ENCODE results near the gene TULP4.
"Not testable (repeated sequence)": the region's sequence is repeated elsewhere in the genome, so short reads cannot be mapped to it uniquely, and the experiment has no call there.

TULP4 gene

GRCh38 chr6:158295976-158296853 is 16.1 kb upstream of the TULP4 start:
- DNase-seq (ENCODE audit: low read depth), result not testable (repeated sequence)

- not testable (repeated sequence) for DNase-seq (ENCODE audit: low read depth)
These were observed 15.4 kb upstream of the TULP4 start for GRCh38 chr6:158296854-158297324.

DNA sequence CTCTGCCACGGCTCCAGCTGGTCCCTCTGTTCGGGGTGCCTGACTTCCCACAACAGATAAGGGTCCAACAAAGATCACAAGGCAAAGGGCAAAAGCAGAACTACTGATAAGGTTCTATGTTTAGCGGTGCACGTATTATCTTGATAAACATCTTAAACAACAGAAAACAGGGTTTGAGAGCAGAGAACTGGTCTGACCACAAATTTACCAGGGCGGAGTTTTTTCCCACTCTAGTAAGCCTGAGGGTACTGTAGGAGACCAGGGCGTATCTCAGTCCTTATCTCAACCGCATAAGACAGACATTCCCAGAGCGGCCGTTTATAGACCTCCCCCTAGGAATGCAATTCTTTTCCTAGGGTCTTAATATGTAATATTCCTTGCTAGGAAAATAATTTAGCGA is 14.6 kb upstream of the TULP4 start:
- DNase-seq (ENCODE audit: low read depth), result not testable (repeated sequence)

DNA sequence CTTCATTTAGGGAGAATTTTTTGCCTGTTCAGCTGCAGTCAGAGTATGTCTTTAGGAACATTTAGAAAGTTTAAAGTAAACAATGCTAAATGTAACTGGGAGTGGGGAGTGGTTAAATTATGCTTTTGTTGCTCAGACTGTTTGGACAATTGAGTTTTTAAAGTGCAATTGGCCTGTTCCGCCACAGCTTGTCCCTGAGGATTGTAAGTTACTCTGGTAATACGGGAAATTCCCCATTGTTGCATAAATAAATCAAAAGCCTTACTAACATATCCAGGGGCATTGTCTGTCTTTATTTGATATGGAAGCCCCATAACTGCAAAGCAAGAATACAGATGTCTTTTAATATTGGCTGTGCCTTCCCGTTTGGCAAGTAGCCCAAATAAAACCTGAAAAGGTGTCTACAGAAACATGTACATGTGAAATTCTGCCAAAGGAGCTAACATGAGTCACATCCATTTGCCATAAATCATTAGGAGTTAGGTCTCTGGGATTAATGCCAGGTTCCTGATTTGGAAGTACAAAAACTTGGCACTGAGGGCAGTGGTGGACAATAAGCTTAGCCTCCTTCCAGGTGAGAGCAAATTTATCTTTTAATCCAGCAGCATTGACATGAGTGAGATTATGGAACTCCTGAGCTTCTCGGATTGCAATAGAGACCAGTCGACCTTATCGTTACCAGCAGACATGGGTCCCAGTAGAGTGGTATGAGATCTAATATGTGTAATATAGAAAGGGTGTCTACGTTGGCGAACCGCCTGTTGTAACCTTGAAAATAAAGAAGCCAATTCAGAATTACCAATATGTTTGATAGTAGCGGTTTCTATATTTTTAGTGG is 11.7 kb upstream of the TULP4 start:
- not testable (repeated sequence) for DNase-seq (ENCODE audit: low read depth)

DNA sequence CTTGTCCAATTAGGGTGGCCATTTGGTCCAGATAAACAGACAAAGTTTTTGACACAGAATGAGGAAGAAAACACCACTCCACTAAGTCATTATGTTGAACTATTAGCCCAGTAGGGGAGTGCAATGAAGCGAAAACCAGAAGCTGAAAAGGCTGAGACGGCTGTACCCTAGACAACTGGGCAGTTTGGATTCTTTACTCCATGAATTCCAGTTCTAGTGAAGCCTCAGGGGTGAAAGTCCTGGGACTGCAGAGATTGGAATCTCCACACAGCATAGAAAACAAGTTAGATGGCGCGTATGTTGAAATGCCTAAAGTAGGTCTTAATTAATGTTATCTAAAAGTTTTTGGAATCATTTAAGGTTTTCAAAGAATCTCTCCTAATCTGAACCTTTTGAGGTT is 10.7 kb upstream of the TULP4 start:
- not testable (repeated sequence) for DNase-seq (ENCODE audit: low read depth)

DNA sequence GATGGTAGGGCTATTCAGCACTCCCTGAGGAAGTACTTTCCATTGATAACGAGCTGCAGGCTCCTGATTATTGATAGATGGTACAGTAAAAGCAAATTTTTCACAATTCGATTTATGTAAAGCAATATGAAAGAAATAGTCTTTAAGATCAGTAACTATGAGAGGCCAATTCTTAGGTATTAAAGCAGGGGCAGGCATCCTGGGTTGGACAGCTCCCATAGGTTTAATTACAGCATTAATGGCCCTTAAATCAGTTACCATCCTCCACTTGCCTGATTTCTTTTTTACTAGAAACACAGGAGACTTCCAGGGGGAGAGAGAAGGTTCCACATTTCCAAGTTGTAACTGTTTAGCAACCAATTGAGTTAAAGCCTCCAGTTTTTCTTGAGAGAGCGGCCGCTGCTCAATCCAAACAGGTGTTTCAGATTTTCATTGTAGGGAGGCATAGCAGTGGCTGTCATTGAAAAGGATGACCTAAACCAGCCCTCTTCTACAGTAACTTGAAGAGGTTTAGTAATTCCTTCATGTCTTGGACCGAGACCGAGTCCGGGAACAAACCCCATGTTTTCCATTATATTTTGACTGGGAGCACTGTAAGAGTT is 10.0 kb upstream of the TULP4 start:
- DNase-seq (ENCODE audit: low read depth), result not testable (repeated sequence)

GRCh38 chr6:158303210-158303731 is 9.0 kb upstream of the TULP4 start:
- no peak for DNase-seq (ENCODE audit: low read depth)

- DNase-seq (ENCODE audit: low read depth), result no peak
These were observed 8.0 kb upstream of the TULP4 start for GRCh38 chr6:158304254-158304653.

GRCh38 chr6:158309814-158310213 is 2.5 kb upstream of the TULP4 start:
- no peak for DNase-seq (ENCODE audit: low read depth)

- DNase-seq (ENCODE audit: low read depth), result no peak
These were observed 1.1 kb upstream of the TULP4 start for GRCh38 chr6:158311193-158311592.

DNA sequence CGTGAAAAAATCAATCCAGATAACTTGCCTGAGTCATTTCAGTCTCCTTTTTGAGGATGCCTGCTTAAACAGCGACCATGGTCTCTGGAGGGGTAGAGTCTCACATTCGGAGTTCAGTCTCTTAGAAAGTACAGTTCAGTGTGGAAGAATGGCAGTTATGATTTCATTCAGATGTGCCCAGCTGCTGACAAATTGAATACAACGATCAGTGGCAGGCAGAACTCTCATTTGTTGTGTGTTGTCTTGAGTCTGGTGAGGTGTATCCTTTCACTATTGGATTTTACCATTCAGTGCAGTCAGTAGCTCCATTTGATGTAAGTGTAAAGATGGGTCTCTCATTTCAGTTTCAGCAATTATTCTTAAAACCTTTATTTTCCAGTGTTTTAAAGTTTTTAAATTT is 639 bp upstream of the TULP4 start:
- no peak for DNase-seq (ENCODE audit: low read depth)

DNA sequence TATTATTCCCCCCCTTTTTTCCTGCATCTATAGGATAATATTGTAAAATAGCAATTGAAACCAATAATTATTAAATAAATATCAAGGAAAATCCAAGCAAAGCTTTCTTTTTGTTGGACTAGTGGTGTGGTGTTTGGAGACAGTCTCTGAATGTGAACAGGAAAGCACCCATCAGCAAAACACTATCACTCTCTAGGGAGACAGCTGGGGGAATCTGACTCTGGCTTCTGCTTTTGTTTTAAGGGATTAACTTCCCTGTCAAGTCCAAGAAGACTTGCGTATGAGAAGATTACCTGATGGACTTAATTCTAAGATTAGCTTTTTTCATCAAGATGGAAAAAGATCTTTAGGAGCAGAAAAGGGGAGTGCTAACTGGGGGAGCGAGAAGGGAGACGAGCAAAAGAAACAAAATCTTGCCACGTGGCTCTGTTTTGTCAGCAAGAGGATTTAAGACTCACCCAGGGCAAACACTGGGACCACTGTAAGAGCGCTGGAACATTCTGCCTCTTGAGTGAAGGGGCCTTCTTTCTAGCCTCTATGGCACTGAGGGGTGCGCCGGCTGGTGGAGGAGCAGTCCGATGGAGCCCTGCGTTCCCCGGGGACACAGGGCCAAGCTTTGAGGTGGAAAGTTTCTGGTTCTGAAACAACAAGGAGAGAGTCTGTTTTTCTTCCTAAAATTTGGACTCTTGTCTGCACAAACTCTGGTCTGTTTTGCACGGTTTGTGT is 570 bp downstream of the TULP4 start:
- DNase-seq (ENCODE audit: low read depth), result no peak

DNA sequence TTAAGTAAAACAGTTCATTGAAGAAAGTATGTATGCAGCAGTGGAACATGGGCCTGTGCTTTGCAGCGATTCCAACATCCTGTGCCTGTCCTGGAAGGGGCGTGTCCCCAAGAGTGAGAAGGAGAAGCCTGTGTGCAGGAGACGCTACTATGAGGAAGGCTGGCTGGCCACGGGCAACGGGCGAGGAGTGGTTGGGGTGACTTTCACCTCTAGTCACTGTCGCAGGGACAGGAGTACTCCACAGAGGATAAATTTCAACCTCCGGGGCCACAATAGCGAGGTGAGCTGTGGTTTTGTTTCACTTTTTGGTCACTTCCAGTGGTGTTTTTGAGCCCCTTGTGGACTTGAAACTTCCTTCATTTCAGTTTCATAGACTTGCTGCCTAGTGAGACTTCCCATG is 1.7 kb downstream of the TULP4 start:
- DNase-seq (ENCODE audit: low read depth), result no peak

DNA sequence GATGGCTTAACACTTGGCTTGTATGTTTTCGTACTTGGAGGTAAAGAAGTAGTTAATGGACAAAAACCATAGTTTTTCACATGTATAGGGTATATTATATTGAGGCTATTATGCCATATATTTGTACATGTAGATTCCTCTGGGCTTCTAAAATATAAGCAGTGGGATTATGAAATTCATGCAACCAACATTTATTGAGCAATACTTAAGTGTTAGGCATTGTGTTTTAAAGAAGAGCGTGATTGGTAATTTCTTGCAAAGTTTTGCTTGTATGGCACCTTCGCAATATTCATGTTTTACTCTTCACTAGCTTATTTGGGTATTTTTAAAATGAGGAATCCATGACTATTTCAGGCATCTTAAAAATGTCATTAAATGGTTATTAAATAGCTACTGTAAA is 2.5 kb downstream of the TULP4 start:
- no peak for DNase-seq (ENCODE audit: low read depth)

DNA sequence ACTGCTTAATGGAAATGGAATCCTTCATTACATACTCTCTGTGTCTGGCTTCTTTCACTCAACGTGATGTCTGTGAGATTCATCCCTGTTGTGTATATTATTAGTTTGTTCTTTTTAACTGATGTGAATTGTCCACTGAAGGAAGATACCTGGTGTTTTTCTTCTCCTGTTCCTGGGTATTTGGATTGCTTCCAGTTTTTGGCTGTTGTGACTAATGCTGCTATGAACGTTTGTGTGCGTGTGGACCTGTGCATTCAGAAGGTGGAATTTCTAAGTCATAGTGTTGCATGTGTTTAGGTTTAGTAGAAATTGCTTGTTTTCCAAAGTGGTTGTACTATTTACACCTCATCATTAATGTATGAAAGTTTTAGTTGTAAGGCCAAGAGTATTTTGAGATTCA is 3.8 kb downstream of the TULP4 start:
- no peak for DNase-seq (ENCODE audit: low read depth)

GRCh38 chr6:158321960-158322359 is 9.7 kb downstream of the TULP4 start:
- DNase-seq (ENCODE audit: low read depth), result no peak

DNA sequence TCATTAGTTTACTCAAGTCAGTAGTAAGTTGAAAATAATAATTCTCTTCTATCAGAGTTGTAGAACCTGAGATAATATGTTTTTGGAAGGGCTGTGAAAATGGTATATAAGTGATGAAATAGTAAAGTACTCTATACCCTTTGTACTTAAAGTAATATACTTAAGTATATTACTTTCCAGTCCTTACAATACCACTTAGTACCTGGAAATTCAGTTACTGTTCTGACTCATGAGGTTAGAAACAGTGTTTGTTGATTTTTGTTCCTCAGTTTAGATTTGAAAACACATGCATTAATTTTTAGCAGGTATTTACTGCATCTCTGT is 10.1 kb downstream of the TULP4 start:
- DNase-seq (ENCODE audit: low read depth), result no peak

GRCh38 chr6:158322724-158323560 is 10.7 kb downstream of the TULP4 start:
- DNase-seq (ENCODE audit: low read depth), result no peak

DNA sequence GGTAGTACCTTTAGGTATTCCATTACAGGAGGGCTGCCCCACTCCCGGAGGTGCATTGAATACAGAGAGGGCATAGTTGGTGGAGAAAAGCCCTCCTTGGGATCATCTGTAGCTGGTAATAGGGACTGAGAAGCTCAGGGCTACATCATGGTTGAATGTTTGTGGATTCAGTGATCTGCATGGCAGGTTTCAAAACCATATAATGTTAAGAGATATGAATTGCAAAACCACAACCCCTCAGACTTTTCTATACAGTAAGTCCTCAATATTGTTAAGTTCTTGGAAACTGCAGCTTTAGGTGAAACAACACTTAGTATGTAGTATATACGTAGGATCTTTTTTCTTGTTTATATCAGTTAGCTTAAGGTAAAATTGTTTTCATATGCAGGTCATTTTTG is 11.3 kb downstream of the TULP4 start:
- DNase-seq (ENCODE audit: low read depth), result peak; percentile 1

DNA sequence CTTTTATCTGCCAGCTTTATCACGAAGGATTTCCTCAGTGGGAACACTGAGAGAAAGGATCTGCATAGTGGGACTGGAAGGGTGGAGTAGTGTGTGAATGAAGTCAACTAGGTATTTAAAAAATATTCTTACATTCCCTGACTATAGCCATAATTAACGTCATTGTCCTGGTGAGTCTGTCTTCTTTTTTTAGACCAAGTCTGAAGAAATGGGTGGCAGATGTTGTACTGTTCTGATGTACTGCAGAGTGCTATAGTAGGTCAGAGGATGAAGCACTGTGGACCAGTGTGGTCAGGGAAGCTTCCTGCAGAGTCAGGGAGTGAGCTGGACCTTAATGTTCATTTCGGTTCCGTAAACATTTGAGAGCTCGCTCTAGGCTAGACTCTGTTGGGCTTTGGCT is 11.9 kb downstream of the TULP4 start:
- DNase-seq (ENCODE audit: low read depth), result no peak

DNA sequence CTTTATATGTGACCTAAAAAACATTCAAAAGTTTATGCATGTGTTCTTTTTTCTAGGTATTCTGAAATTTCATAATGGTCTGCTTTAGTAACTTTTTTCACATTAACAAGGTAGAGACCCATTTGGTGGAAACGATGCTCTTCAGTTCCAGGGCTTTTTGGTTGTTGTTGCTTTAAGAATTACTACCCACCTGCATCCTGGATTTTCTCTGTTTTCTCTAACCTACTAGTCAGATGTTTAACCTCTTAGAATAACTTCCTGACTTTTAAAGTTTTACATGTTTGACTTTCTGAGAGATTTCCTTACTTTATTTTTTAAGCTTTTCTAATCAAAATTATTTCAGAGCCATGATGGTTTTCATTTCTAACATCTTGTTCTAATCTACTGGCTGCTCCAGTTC is 14.9 kb downstream of the TULP4 start:
- DNase-seq (ENCODE audit: low read depth), result no peak

Measured in T-helper 22 cell (primary cell).